T-helper 1 cell treated with Interleukin-12 subunit alpha and Interleukin-12 subunit beta and Interleukin-4 antibody, amounts not matched to agents 30 ng/mL and 1 ng/mL, for 36 hours (primary cell): ENCODE measurements around the gene PFKFB1. TPM values are rescaled to one million over a fixed set of nuclear protein-coding genes. Genes with fewer than 3 reads are reported as not detected.

ENCODE experiments used
- intact Hi-C: fragments of 100-400 bp; cut with micrococcal nuclease; formaldehyde crosslinking; loops from one replicate; pipeline ENCODE4 v1.15.1; 2024
- total RNA-seq: library from RNA; stranded (reverse); gene quantifications from 2 replicates; pipeline ENCODE4 v1.2.3, GENCODE V29; 2022

Gene PFKFB1
- total RNA-seq, 1 donor from 2014 or later, result 0.56 TPM

- intact Hi-C loops, result no loop called here
Measured at GRCh38 chrX:54926978-54927377, 67.0 kb downstream of the PFKFB1 start.

- intact Hi-C loops, result loop anchor here (5.0 kb wide), 1 partner anchor 239 kb away; no protein-coding TSS in a partner anchor
Measured at GRCh38 chrX:54923376-54923775, 70.6 kb downstream of the PFKFB1 start.

- intact Hi-C loops, result loop anchor here (5.0 kb wide), 1 partner anchor 240 kb away; no protein-coding TSS in a partner anchor
Measured at GRCh38 chrX:54922547-54922946, 71.4 kb downstream of the PFKFB1 start.

GRCh38 chrX:54921427-54922021, 72.5 kb downstream of the PFKFB1 start:
- intact Hi-C loops, result loop anchor here (1.0 to 5.0 kb wide), 3 partner anchors 79 to 241 kb away; partner anchors contain the start of gene APEX2

- intact Hi-C loops, result loop anchor here (1.0 to 5.0 kb wide), 3 partner anchors 79 to 241 kb away; partner anchors contain the start of gene APEX2
Measured at GRCh38 chrX:54920610-54921426, 73.2 kb downstream of the PFKFB1 start, which contains the start of gene TRO. Gene TRO (plus strand): TSS chrX:54920824. CDS start chrX:54922247, 1,423 bp downstream.

GRCh38 chrX:54909941-54910340, 84.0 kb downstream of the PFKFB1 start:
- intact Hi-C loops, result no loop called here

GRCh38 chrX:54894159-54894558, 99.8 kb downstream of the PFKFB1 start:
- intact Hi-C loops, result no loop called here

- intact Hi-C loops, result loop anchor here (1.0 kb wide), 3 partner anchors 166 to 452 kb away; no protein-coding TSS in a partner anchor
Measured at GRCh38 chrX:54891573-54891972, 102.4 kb downstream of the PFKFB1 start.

- intact Hi-C loops, result no loop called here
Measured at GRCh38 chrX:54885740-54886139, 108.2 kb downstream of the PFKFB1 start.

Other genes starting within 250 kb of the PFKFB1 start
- gene ITIH6, start 195.9 kb downstream of the PFKFB1 start, total RNA-seq, result not detected in 2 replicates
- gene MAGED2, start 186.4 kb downstream of the PFKFB1 start, total RNA-seq, result 44.6 and 46.0 TPM in 2 replicates
- 1.5 and 1.8 TPM in 2 replicates for gene TRO, start 73.4 kb downstream of the PFKFB1 start, total RNA-seq
- gene APEX2, start 6.2 kb upstream of the PFKFB1 start, total RNA-seq, result 24.7 and 26.0 TPM in 2 replicates
- not detected in 2 replicates for gene ALAS2, start 36.8 kb upstream of the PFKFB1 start, total RNA-seq
- gene PAGE2B, start 80.8 kb upstream of the PFKFB1 start, total RNA-seq, result 0.63 TPM in 1 of 2 replicates, not detected in the other
- not detected in 2 replicates for gene PAGE2, start 94.8 kb upstream of the PFKFB1 start, total RNA-seq
- gene PAGE5, start 226.2 kb upstream of the PFKFB1 start, total RNA-seq, result not detected in 2 replicates